HepG2 (cell line): ENCODE results near the gene CDCA5. TPM values are rescaled to one million over a fixed set of nuclear protein-coding genes. Genes with fewer than 3 reads are reported as not detected.

Experiments
- AFF4 ChIP-seq: sonication (generic); formaldehyde crosslinking; IDR thresholded peaks from 2 replicates; pipeline ENCODE4 v1.4.0; 2020; ENCODE audit warnings: missing genetic modification reagents
- AKNA ChIP-seq: sonication (generic); formaldehyde crosslinking; IDR thresholded peaks from 2 replicates; pipeline ENCODE4 v1.4.0; 2020; ENCODE audit warnings: missing genetic modification reagents, borderline replicate concordance
- EED ChIP-seq: sonication (generic); formaldehyde crosslinking; IDR thresholded peaks from 2 replicates; pipeline ENCODE4 v1.5.0; 2020; ENCODE audit warnings: mild to moderate bottlenecking, missing genetic modification reagents
- ETV6 ChIP-seq: sonication (generic); formaldehyde crosslinking; conservative IDR thresholded peaks from 2 replicates; pipeline ENCODE4 v1.4.0; 2020; ENCODE audit warnings: missing genetic modification reagents
- GMEB2 ChIP-seq: IDR thresholded peaks from 2 replicates; pipeline ENCODE4 v1.6.1; 2016; ENCODE audit warnings: missing biosample characterization, missing genetic modification reagents, low read depth
- HOXA3 ChIP-seq: sonication (generic); formaldehyde crosslinking; IDR thresholded peaks from 2 replicates; pipeline ENCODE4 v1.5.0; 2020; ENCODE audit warnings: missing genetic modification reagents
- PHF8 ChIP-seq: sonication (generic); formaldehyde crosslinking; IDR thresholded peaks from 2 replicates; pipeline ENCODE4 v1.5.0; 2020; ENCODE audit warnings: missing genetic modification reagents
- SAFB2 ChIP-seq: sonication (generic); formaldehyde crosslinking; IDR thresholded peaks from 2 replicates; pipeline ENCODE4 v1.5.1; 2020; ENCODE audit warnings: missing genetic modification reagents, low read depth, mild to moderate bottlenecking, borderline replicate concordance
- SNAI1 ChIP-seq: sonication (generic); formaldehyde crosslinking; IDR thresholded peaks from 2 replicates; pipeline ENCODE4 v1.5.0; 2020; ENCODE audit warnings: mild to moderate bottlenecking, missing genetic modification reagents, borderline replicate concordance
- SP140L ChIP-seq: sonication (generic); formaldehyde crosslinking; IDR thresholded peaks from 2 replicates; pipeline ENCODE4 v1.4.0; 2020; ENCODE audit warnings: missing genetic modification reagents, borderline replicate concordance
- ZNF33B ChIP-seq: sonication (generic); formaldehyde crosslinking; IDR thresholded peaks from 2 replicates; pipeline ENCODE4 v1.5.1; 2020; ENCODE audit warnings: mild to moderate bottlenecking, missing genetic modification reagents
- ZNF552 ChIP-seq: sonication (generic); formaldehyde crosslinking; IDR thresholded peaks from 2 replicates; pipeline ENCODE4 v1.9.0; 2022; ENCODE audit warnings: missing genetic modification reagents, mild to moderate bottlenecking, borderline replicate concordance
- polyA plus RNA-seq, 8 experiments: library from polyadenylated mRNA; depleted of rRNA in 3 of 8; stranded (reverse) in 7 of 8; unstranded in 1 of 8; fragments of >200 nt; fragmentation: Illumina TruSeq in 4 of 8; extraction: Trizol in 4 of 8; gene quantifications; 2 replicates each; pipeline versions ENCODE4 v1.2.1 to v1.2.3, GENCODE V29; 2011 to 2016; ENCODE audit warnings: low read depth in 4 of 8, missing spikeins in 1 of 8, mixed read lengths in 1 of 8; ENCODE audit not compliant: insufficient read depth in 1 of 8
- total RNA-seq, 5 experiments: library from RNA; depleted of rRNA; stranded (reverse); fragments of >200 nt; fragmentation: Illumina TruSeq; extraction: Trizol; gene quantifications; 2 replicates each; pipeline ENCODE4 v1.2.3, GENCODE V29; 2016; ENCODE audit warnings: low read depth in 1 of 5
- TF ChIP-seq, protein P1 (sequence below): sonication (generic); formaldehyde crosslinking; IDR thresholded peaks from 2 replicates; pipeline ENCODE4 v1.8.1; 2022; ENCODE audit warnings: mild to moderate bottlenecking, missing genetic modification reagents
- TF ChIP-seq, protein P2 (sequence below): sonication (generic); formaldehyde crosslinking; IDR thresholded peaks from 2 replicates; pipeline ENCODE4 v1.4.0; 2020; ENCODE audit warnings: mild to moderate bottlenecking, missing genetic modification reagents

The CDCA5 gene
- total and polyA plus RNA-seq, 2 of the 13 experiments (the other 11 are each of a cell fraction or from before 2014, with no cell fraction given): 13.5 to 50.6 TPM

- TF ChIP-seq AFF4 (no peak; the same call in 1 of the 2 replicates), PHF8 (CRISPR knock-in tag) (peak; percentile 97), HOXA3 (CRISPR knock-in tag) (peak; percentile 76; the same call in 1 of the 2 replicates), SNAI1 (CRISPR knock-in tag) (no peak), ETV6 (CRISPR knock-in tag) (no peak), EED (peak; percentile 69; the same call in 1 of the 2 replicates), SP140L (peak; percentile 21; the same call in 1 of the 2 replicates), GMEB2 (CRISPR knock-in tag) (peak; percentile 60; the same call in 1 of the 2 replicates), ZNF33B (CRISPR knock-in tag) (no peak; the same call in 1 of the 2 replicates), ZNF552 (CRISPR knock-in tag) (0 out of 2 replicates have a peak, but pooled peaks have one; percentile 45), AKNA (CRISPR knock-in tag) (no peak), SAFB2 (CRISPR knock-in tag) (no peak; the same call in none of the 2 replicates)
- TF ChIP-seq, protein P1, sequence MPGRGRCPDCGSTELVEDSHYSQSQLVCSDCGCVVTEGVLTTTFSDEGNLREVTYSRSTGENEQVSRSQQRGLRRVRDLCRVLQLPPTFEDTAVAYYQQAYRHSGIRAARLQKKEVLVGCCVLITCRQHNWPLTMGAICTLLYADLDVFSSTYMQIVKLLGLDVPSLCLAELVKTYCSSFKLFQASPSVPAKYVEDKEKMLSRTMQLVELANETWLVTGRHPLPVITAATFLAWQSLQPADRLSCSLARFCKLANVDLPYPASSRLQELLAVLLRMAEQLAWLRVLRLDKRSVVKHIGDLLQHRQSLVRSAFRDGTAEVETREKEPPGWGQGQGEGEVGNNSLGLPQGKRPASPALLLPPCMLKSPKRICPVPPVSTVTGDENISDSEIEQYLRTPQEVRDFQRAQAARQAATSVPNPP (CRISPR knock-in tag): peak; percentile 81
- TF ChIP-seq, protein P2, sequence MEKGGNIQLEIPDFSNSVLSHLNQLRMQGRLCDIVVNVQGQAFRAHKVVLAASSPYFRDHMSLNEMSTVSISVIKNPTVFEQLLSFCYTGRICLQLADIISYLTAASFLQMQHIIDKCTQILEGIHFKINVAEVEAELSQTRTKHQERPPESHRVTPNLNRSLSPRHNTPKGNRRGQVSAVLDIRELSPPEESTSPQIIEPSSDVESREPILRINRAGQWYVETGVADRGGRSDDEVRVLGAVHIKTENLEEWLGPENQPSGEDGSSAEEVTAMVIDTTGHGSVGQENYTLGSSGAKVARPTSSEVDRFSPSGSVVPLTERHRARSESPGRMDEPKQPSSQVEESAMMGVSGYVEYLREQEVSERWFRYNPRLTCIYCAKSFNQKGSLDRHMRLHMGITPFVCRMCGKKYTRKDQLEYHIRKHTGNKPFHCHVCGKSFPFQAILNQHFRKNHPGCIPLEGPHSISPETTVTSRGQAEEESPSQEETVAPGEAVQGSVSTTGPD (CRISPR knock-in tag): no peak
These were observed 33.6 kb upstream of the CDCA5 start, which contains the start of gene ZNHIT2 (continued) for GRCh38 chr11:65117206-65118096.
